Smooth muscle cell (in vitro differentiated cells): ENCODE results near the gene PARD3B. TPM values are rescaled to one million over a fixed set of nuclear protein-coding genes. Genes with fewer than 3 reads are reported as not detected.

ENCODE experiments used
- DNase-seq: peaks from one replicate; lab custom pipeline; 2025; ENCODE audit not compliant: unreplicated experiment; lab: John Stamatoyannopoulos, UW
- H2AFZ ChIP-seq: fragments of 200-600 bp; sonication (generic); 2 replicates; pipeline ENCODE4 v1.6.0; 2016; ENCODE audit warnings: antibody characterized with exemption, low read depth, mild to moderate bottlenecking
- H3F3A ChIP-seq: fragments of 200-600 bp; sonication (generic); 2 replicates; pipeline ENCODE4 v1.6.0; 2017; ENCODE audit warnings: antibody characterized with exemption, low read depth
- H3K27ac ChIP-seq: fragments of 200-600 bp; sonication (generic); 2 replicates; pipeline ENCODE4 v1.5.1; 2016; ENCODE audit warnings: low read depth, mild to moderate bottlenecking
- H3K27me3 ChIP-seq: fragments of 200-600 bp; sonication (generic); 2 replicates; pipeline ENCODE4 v1.6.1; 2016; ENCODE audit warnings: low read depth, mild to moderate bottlenecking
- H3K36me3 ChIP-seq: fragments of 200-600 bp; sonication (generic); 2 replicates; pipeline ENCODE4 v1.5.1; 2016; ENCODE audit warnings: low read depth
- H3K4me1 ChIP-seq: fragments of 200-600 bp; sonication (generic); 2 replicates; pipeline ENCODE4 v1.5.1; 2016; ENCODE audit warnings: low read depth
- H3K4me2 ChIP-seq: fragments of 200-600 bp; sonication (generic); 2 replicates; pipeline ENCODE4 v1.6.0; 2016; ENCODE audit warnings: mild to moderate bottlenecking
- H3K4me3 ChIP-seq: fragments of 200-600 bp; sonication (generic); 2 replicates; pipeline ENCODE4 v1.5.1; 2016; ENCODE audit warnings: mild to moderate bottlenecking
- H3K79me2 ChIP-seq: fragments of 200-600 bp; sonication (generic); 2 replicates; pipeline ENCODE4 v1.6.0; 2016; ENCODE audit warnings: low read depth, mild to moderate bottlenecking
- H3K9ac ChIP-seq: fragments of 200-600 bp; sonication (generic); 2 replicates; pipeline ENCODE4 v1.6.0; 2016; ENCODE audit warnings: low read depth
- H3K9me3 ChIP-seq: fragments of 200-600 bp; sonication (generic); replicated peaks from 2 replicates; pipeline ENCODE4 v1.5.1; 2016; ENCODE audit warnings: low read depth
- H4K20me1 ChIP-seq: fragments of 200-600 bp; sonication (generic); 2 replicates; pipeline ENCODE4 v1.6.0; 2016; ENCODE audit warnings: low read depth
- WGBS: methylation state at CpG from one replicate; pipeline ENCODE4 v1.1.7; 2016; ENCODE audit warnings: low lambda C conversion rate; 5-methylcytosine and 5-hydroxymethylcytosine counted together
- polyA plus RNA-seq: library from polyadenylated mRNA; unstranded; fragments of >200 nt; fragmentation: Nextera tagmentation; extraction: Ambion mirVana; gene quantifications from 2 replicates; pipeline ENCODE4 v1.2.1, GENCODE V29; 2016
- total RNA-seq: library from RNA; depleted of rRNA; stranded (reverse); fragments of >200 nt; gene quantifications from 2 replicates; pipeline ENCODE4 v1.2.3, GENCODE V29; 2014
- TF ChIP-seq, protein P1 (sequence below): fragments of 200-600 bp; sonication (generic); IDR thresholded peaks from 2 replicates; pipeline ENCODE4 v1.5.1; 2017; ENCODE audit warnings: borderline replicate concordance, mild to moderate bottlenecking, antibody characterized with exemption; ENCODE audit not compliant: insufficient read depth, poor library complexity, severe bottlenecking

Gene PARD3B
- total and polyA plus RNA-seq, 2 experiments from 2014 or later: 3.3 to 12.2 TPM

DNA sequence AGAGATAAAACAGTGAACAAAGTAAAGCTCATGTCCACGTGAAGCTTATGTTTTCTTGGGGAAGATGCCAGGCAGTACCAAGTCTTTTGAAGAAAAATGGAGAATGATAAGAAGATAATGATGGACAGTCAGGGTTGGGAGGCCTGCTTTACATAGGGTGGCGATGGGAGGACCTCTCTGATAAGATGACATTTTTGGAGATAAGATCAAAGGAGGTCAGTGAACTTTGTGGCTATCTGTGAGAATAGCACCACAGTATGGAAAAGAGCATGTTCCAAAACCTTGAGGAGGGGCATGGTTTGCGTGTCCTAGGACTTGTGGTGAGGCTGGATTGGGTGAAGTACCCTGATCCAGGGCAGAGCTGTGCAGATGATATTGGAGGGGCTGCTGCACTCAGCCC is 675.3 kb downstream of the PARD3B start:
- H3K36me3 ChIP-seq: no peaks in the 10 kb centered on the region

GRCh38 chr2:205232086-205232485 is 686.8 kb downstream of the PARD3B start:
- Histone ChIP-seq H3K79me2 (no peaks in the 10 kb centered on the region), H4K20me1 (no peaks in the 10 kb centered on the region), H3K4me2 (no peak overlapping the region), H3K9ac (no peak overlapping the region), H3K27me3 (no peaks in the 10 kb centered on the region), H3F3A (no peaks in the 10 kb centered on the region), H3K4me1 (no peaks in the 10 kb centered on the region), H3K27ac (no peak overlapping the region), H3K36me3 (no peaks in the 10 kb centered on the region), H3K4me3 (no peak overlapping the region), H3K9me3 (no peaks in the 10 kb centered on the region), H2AFZ (no peak overlapping the region)
- TF ChIP-seq, protein P1, sequence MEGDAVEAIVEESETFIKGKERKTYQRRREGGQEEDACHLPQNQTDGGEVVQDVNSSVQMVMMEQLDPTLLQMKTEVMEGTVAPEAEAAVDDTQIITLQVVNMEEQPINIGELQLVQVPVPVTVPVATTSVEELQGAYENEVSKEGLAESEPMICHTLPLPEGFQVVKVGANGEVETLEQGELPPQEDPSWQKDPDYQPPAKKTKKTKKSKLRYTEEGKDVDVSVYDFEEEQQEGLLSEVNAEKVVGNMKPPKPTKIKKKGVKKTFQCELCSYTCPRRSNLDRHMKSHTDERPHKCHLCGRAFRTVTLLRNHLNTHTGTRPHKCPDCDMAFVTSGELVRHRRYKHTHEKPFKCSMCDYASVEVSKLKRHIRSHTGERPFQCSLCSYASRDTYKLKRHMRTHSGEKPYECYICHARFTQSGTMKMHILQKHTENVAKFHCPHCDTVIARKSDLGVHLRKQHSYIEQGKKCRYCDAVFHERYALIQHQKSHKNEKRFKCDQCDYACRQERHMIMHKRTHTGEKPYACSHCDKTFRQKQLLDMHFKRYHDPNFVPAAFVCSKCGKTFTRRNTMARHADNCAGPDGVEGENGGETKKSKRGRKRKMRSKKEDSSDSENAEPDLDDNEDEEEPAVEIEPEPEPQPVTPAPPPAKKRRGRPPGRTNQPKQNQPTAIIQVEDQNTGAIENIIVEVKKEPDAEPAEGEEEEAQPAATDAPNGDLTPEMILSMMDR: no peak
- no peak for DNase-seq
- 100% methylated on average over 3 of the region's 3 CpGs for WGBS

More for the DNA sequence above, 675.3 kb downstream of the PARD3B start:
- 57% methylated on average over 3 of the region's 3 CpGs for WGBS
- Histone ChIP-seq H2AFZ (no peak overlapping the region), H3F3A (no peaks in the 10 kb centered on the region), H3K27me3 (no peaks in the 10 kb centered on the region), H3K4me2 (no peak overlapping the region), H3K9ac (no peak overlapping the region), H3K27ac (no peak overlapping the region), H4K20me1 (no peaks in the 10 kb centered on the region), H3K4me1 (no peaks in the 10 kb centered on the region), H3K9me3 (no peaks in the 10 kb centered on the region), H3K79me2 (no peaks in the 10 kb centered on the region), H3K4me3 (no peak overlapping the region)
- TF ChIP-seq, protein P1: no peak
- no peak for DNase-seq

- Histone ChIP-seq H3F3A (no peaks in the 10 kb centered on the region), H3K9ac (no peak overlapping the region), H3K36me3 (no peaks in the 10 kb centered on the region), H2AFZ (no peak overlapping the region), H3K4me2 (no peak overlapping the region), H3K27ac (no peak overlapping the region), H3K27me3 (no peaks in the 10 kb centered on the region), H3K9me3 (no peaks in the 10 kb centered on the region), H3K79me2 (no peaks in the 10 kb centered on the region), H3K4me3 (no peak overlapping the region), H4K20me1 (no peaks in the 10 kb centered on the region), H3K4me1 (no peaks in the 10 kb centered on the region)
- TF ChIP-seq, protein P1: no peak
- 88% methylated on average over 1 of the region's 1 CpG for WGBS
- DNase-seq: no peak
Measured at GRCh38 chr2:205235434-205235833, 690.2 kb downstream of the PARD3B start.

DNA sequence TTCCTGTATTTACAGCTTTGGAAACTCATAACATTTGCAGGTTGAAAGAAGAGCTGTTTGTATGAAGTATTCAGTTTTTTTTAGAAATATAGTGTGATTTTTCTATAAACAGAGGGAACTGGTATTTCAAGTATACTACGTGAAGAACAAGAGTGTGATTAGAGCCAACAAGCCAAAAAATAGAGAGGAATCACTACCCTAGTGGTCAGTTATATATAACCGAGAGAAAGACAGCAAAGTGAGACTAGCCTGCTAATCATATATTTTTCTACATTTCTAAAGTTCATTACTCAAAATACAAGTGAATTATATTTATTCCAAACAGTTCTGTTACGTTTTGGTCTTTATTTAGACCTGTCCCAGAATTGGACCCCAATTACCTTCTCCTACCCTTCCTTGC is 692.2 kb downstream of the PARD3B start:
- Histone ChIP-seq H2AFZ (no peak overlapping the region), H3K4me3 (no peak overlapping the region), H3K79me2 (no peaks in the 10 kb centered on the region), H4K20me1 (no peaks in the 10 kb centered on the region), H3K9ac (no peak overlapping the region), H3K9me3 (no peaks in the 10 kb centered on the region), H3K27ac (no peak overlapping the region), H3K4me1 (no peaks in the 10 kb centered on the region), H3K36me3 (peaks cover under 1% of the 10 kb centered on the region), H3K4me2 (no peak overlapping the region), H3F3A (no peaks in the 10 kb centered on the region), H3K27me3 (no peaks in the 10 kb centered on the region)
- WGBS: 78% methylated on average over 3 of the region's 3 CpGs
- TF ChIP-seq, protein P1: peak; percentile 5
- DNase-seq: no peak
